Measurements from ENCODE around the gene TMEM237.

Gene TMEM237

GRCh38 chr2:201572846-201573508 lies 70.3 kb downstream of the TMEM237 start:
- no peak for DNase-seq
- Histone ChIP-seq H3K27ac (ENCODE audit: insufficient read depth, low read length, poor library complexity, severe bottlenecking) (no peak overlapping the region), H3K27me3 (replicated peaks; ENCODE audit: control insufficient read depth, insufficient read depth, low read length, poor library complexity, severe bottlenecking) (no peaks in the 10 kb centered on the region), H3K4me1 (ENCODE audit: control insufficient read depth, insufficient read depth, low read length, poor library complexity, severe bottlenecking) (no peaks in the 10 kb centered on the region), H3K4me3 (ENCODE audit: insufficient read depth, low read depth, low read length, poor library complexity, severe bottlenecking) (no peak overlapping the region), H3K36me3 (ENCODE audit: control insufficient read depth, insufficient read depth, low read length) (no peaks in the 10 kb centered on the region), H3K9me3 (ENCODE audit: control insufficient read depth, low read length) (no peaks in the 10 kb centered on the region)

All from effector memory CD4-positive, alpha-beta T cell (primary cell).